IPS-20b (cell line): Measurements from ENCODE around the gene AKAP10.
"Not testable (repeated sequence)": the region's sequence is repeated elsewhere in the genome, so short reads cannot be mapped to it uniquely, and the experiment has no call there.

ENCODE experiments used
- H3K27ac ChIP-seq: one replicate; pipeline ENCODE4 v1.5.1; 2013; ENCODE audit warnings: low read length
- H3K27me3 ChIP-seq: 2 replicates; pipeline ENCODE4 v1.6.1; 2013; ENCODE audit warnings: mild to moderate bottlenecking, low read length, inconsistent platforms; ENCODE audit not compliant: insufficient read depth
- H3K36me3 ChIP-seq: 2 replicates; pipeline ENCODE4 v1.6.1; 2013; ENCODE audit warnings: low read depth, mild to moderate bottlenecking, inconsistent platforms, low read length, moderate library complexity; ENCODE audit not compliant: insufficient read depth
- H3K4me1 ChIP-seq: 2 replicates; pipeline ENCODE4 v1.6.1; 2013; ENCODE audit warnings: mild to moderate bottlenecking, control low read depth, inconsistent platforms, low read length, moderate library complexity; ENCODE audit not compliant: insufficient read depth
- H3K4me3 ChIP-seq: 2 replicates; pipeline ENCODE4 v1.5.1; 2013; ENCODE audit warnings: mild to moderate bottlenecking, low read length, inconsistent platforms
- H3K9ac ChIP-seq: 2 replicates; pipeline ENCODE4 v1.6.1; 2013; ENCODE audit warnings: low read depth, mild to moderate bottlenecking, inconsistent platforms, low read length, moderate library complexity
- H3K9me3 ChIP-seq: 2 replicates; pipeline ENCODE4 v1.6.1; 2013; ENCODE audit warnings: mild to moderate bottlenecking, low read depth, low read length, inconsistent platforms; ENCODE audit not compliant: insufficient read depth

AKAP10 gene

GRCh38 chr17:19977293-19978208 lies at the start of gene AKAP10:
AKAP10 (minus strand) TSS chr17:19977828; CDS start chr17:19977679, 149 bp downstream.
- Histone ChIP-seq H3K27ac (peak within 1 kb of the TSS; percentile 96), H3K27me3 (no peaks in the 10 kb centered on the region), H3K4me3 (peak within 1 kb of the TSS; percentile 98), H3K36me3 (peaks cover 11% of the 10 kb centered on the region; the same call in 1 of the 2 replicates), H3K9me3 (peaks cover 12% of the 10 kb centered on the region; the same call in 1 of the 2 replicates), H3K9ac (peak within 1 kb of the TSS; percentile 98), H3K4me1 (peaks cover 4% of the 10 kb centered on the region; the same call in 1 of the 2 replicates)

GRCh38 chr17:20026960-20027359 lies 49.3 kb upstream of the AKAP10 start:
- H3K9me3 ChIP-seq: no peaks in the 10 kb centered on the region
- no peaks in the 10 kb centered on the region for H3K4me1 ChIP-seq
- H3K27me3 ChIP-seq: no peaks in the 10 kb centered on the region
- H3K9ac ChIP-seq: no peak overlapping the region
- no peak overlapping the region for H3K4me3 ChIP-seq
- no peaks in the 10 kb centered on the region for H3K36me3 ChIP-seq
- no peak overlapping the region for H3K27ac ChIP-seq

GRCh38 chr17:20022701-20023100 lies 45.1 kb upstream of the AKAP10 start:
- H3K9me3 ChIP-seq: no peaks in the 10 kb centered on the region
- no peaks in the 10 kb centered on the region for H3K4me1 ChIP-seq
- H3K36me3 ChIP-seq: no peaks in the 10 kb centered on the region
- H3K4me3 ChIP-seq: no peak overlapping the region
- H3K27ac ChIP-seq: no peak overlapping the region
- no peak overlapping the region for H3K9ac ChIP-seq
- H3K27me3 ChIP-seq: no peaks in the 10 kb centered on the region

GRCh38 chr17:20016475-20016992 lies 38.9 kb upstream of the AKAP10 start:
- H3K27me3 ChIP-seq, H3K4me3 ChIP-seq, H3K9me3 ChIP-seq, H3K27ac ChIP-seq, H3K9ac ChIP-seq, H3K4me1 ChIP-seq, H3K36me3 ChIP-seq: not testable (repeated sequence)

- Histone ChIP-seq H3K36me3 (no peaks in the 10 kb centered on the region), H3K27ac (no peak overlapping the region), H3K4me3 (no peak overlapping the region), H3K27me3 (peaks cover 39% of the 10 kb centered on the region), H3K9me3 (no peaks in the 10 kb centered on the region), H3K4me1 (no peaks in the 10 kb centered on the region; the same call in 1 of the 2 replicates), H3K9ac (no peak overlapping the region)
Observed at GRCh38 chr17:20012017-20012536, 34.4 kb upstream of the AKAP10 start.

- Histone ChIP-seq H3K27ac (no peak overlapping the region), H3K4me1 (no peaks in the 10 kb centered on the region; the same call in 1 of the 2 replicates), H3K9me3 (no peaks in the 10 kb centered on the region), H3K4me3 (peak overlapping the region; percentile 99; the same call in 1 of the 2 replicates), H3K9ac (no peak overlapping the region), H3K36me3 (no peaks in the 10 kb centered on the region), H3K27me3 (peaks cover 39% of the 10 kb centered on the region)
Observed at GRCh38 chr17:20010936-20011335, 33.3 kb upstream of the AKAP10 start.

- Histone ChIP-seq H3K27ac (no peak overlapping the region), H3K9ac (peak overlapping the region; percentile 24; the same call in 1 of the 2 replicates), H3K27me3 (peaks cover 39% of the 10 kb centered on the region), H3K4me3 (peak overlapping the region; percentile 99), H3K9me3 (no peaks in the 10 kb centered on the region), H3K36me3 (no peaks in the 10 kb centered on the region), H3K4me1 (no peaks in the 10 kb centered on the region; the same call in 1 of the 2 replicates)
Observed at GRCh38 chr17:20010099-20010863, 32.7 kb upstream of the AKAP10 start.

- Histone ChIP-seq H3K9ac (peak within 1 kb of the TSS; percentile 80), H3K9me3 (no peaks in the 10 kb centered on the region), H3K4me1 (no peaks in the 10 kb centered on the region; the same call in 1 of the 2 replicates), H3K36me3 (no peaks in the 10 kb centered on the region), H3K27me3 (peaks cover 39% of the 10 kb centered on the region), H3K4me3 (peak within 1 kb of the TSS; percentile 99), H3K27ac (no peak within 1 kb of the TSS)
Observed at GRCh38 chr17:20009302-20010098, 31.9 kb upstream of the AKAP10 start, which contains the start of gene SPECC1. SPECC1 (plus strand) TSS chr17:20009359; CDS start chr17:20096652, 87,293 bp downstream.

- no peaks in the 10 kb centered on the region for H3K36me3 ChIP-seq
- H3K27ac ChIP-seq: no peak overlapping the region
- H3K4me1 ChIP-seq: no peaks in the 10 kb centered on the region; the same call in 1 of the 2 replicates
- no peaks in the 10 kb centered on the region for H3K9me3 ChIP-seq
- H3K9ac ChIP-seq: peak overlapping the region; percentile 80
- H3K27me3 ChIP-seq: peaks cover 39% of the 10 kb centered on the region
- H3K4me3 ChIP-seq: peak overlapping the region; percentile 99
Observed at GRCh38 chr17:20009052-20009301, 31.3 kb upstream of the AKAP10 start.

GRCh38 chr17:20008242-20009051 lies 30.8 kb upstream of the AKAP10 start:
- no peak overlapping the region for H3K27ac ChIP-seq
- H3K9ac ChIP-seq: peak overlapping the region; percentile 80
- H3K27me3 ChIP-seq: peaks cover 39% of the 10 kb centered on the region
- no peaks in the 10 kb centered on the region; the same call in 1 of the 2 replicates for H3K4me1 ChIP-seq
- H3K4me3 ChIP-seq: peak overlapping the region; percentile 99
- no peaks in the 10 kb centered on the region for H3K9me3 ChIP-seq
- no peaks in the 10 kb centered on the region for H3K36me3 ChIP-seq
